Measurements from ENCODE around the gene EPS8.

The EPS8 gene

DNA sequence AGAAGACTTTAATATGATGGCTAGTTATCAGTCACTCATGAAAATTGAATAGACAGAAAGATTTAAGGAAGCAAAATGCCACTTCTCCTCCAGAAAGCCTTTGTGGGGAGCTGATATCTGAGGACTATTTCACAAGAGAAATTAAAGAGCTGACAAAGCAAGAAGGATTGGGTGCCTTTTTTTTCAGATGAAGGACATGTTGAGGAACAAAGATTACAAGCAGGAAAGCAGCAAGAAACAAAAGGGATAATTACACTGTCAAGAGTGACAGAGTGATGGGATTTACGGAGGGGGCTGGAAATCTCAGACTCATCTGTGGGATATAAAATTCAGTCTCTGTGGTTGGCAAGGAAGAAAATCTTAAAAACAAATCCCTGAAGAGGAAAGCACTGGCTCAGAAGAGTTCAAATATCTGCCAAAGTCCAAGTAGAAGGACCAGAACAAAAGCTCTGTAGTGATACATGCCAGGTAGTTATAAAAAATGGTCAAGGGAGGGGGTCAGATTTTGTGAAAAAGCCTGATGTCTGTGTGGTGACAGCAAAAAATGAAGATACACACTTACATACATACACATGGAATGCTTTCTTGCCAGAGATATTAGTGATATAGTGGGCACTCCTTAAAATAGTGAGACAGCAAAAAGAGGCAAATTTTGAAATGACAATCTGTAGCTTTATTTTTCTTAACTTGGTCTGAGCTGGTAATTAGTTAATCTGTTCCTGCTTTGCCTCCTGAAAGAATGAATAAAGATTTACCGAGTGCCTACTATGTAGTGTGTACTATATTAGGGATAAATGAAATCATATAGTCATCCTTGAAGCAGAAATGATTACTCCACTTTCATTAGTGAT is 62.9 kb downstream of the EPS8 start:
- no peak overlapping the region for H3K4me2 ChIP-seq (ENCODE audit: low read length)

DNA sequence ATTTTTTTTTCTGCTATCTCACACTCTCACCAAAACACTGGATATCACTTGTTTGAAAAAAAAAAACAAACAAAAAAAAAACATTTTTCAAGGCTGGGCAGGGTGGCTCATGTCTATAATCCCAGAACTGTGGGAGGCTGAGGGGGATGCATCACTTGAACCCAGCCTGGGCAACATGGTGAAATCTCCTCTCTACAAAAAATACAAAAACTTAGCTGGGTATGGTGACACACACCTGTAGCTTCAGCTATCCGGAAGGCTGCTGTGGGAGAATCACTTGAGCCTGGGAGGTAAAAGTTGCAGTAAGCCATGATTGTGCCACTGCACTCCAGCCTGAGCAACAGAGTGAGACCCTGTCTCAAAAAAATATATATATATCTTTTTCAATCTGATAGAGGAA is 66.2 kb downstream of the EPS8 start:
- H3K27ac ChIP-seq (ENCODE audit: low read depth, low read length, poor library complexity, severe bottlenecking), result no peak overlapping the region
- no peaks in the 10 kb centered on the region for H3K4me1 ChIP-seq (ENCODE audit: insufficient read depth, low read length, severe bottlenecking)
- no peaks in the 10 kb centered on the region for H3K9me3 ChIP-seq (ENCODE audit: low read length)
- H2AFZ ChIP-seq (ENCODE audit: low read length), result no peak overlapping the region
- H3K4me3 ChIP-seq (ENCODE audit: low read depth, low read length, poor library complexity, severe bottlenecking), result no peak overlapping the region
- H3K27me3 ChIP-seq (ENCODE audit: insufficient read depth, low read length), result no peaks in the 10 kb centered on the region
- H3F3A ChIP-seq (ENCODE audit: insufficient read depth, low read length), result no peaks in the 10 kb centered on the region
- H3K9me2 ChIP-seq (ENCODE audit: low read depth, low read length), result no peaks in the 10 kb centered on the region
- H3K9ac ChIP-seq (ENCODE audit: low read length), result no peak overlapping the region
- no peaks in the 10 kb centered on the region for H3K79me2 ChIP-seq (ENCODE audit: insufficient read depth, low read length)
- no peak overlapping the region for H3K4me2 ChIP-seq (ENCODE audit: low read length)
- TF ChIP-seq CTCF (IDR thresholded peaks at IDR 0.05; ENCODE audit: low read length) (no peak), EZH2 (IDR thresholded peaks at IDR 0.05; ENCODE audit: borderline replicate concordance, low read length) (no peak)
- H3K36me3 ChIP-seq (ENCODE audit: insufficient read depth, low read length), result no peaks in the 10 kb centered on the region
- no peaks in the 10 kb centered on the region for H4K20me1 ChIP-seq (ENCODE audit: insufficient read depth, low read length)

More for the DNA sequence above, 62.9 kb downstream of the EPS8 start:
- Histone ChIP-seq H4K20me1 (ENCODE audit: insufficient read depth, low read length) (no peaks in the 10 kb centered on the region), H3K9me2 (ENCODE audit: low read depth, low read length) (no peaks in the 10 kb centered on the region), H3F3A (ENCODE audit: insufficient read depth, low read length) (no peaks in the 10 kb centered on the region), H2AFZ (ENCODE audit: low read length) (no peak overlapping the region), H3K4me3 (ENCODE audit: low read depth, low read length, poor library complexity, severe bottlenecking) (no peak overlapping the region), H3K79me2 (ENCODE audit: insufficient read depth, low read length) (no peaks in the 10 kb centered on the region), H3K27me3 (ENCODE audit: insufficient read depth, low read length) (no peaks in the 10 kb centered on the region), H3K9me3 (ENCODE audit: low read length) (no peaks in the 10 kb centered on the region), H3K27ac (ENCODE audit: low read depth, low read length, poor library complexity, severe bottlenecking) (no peak overlapping the region), H3K36me3 (ENCODE audit: insufficient read depth, low read length) (no peaks in the 10 kb centered on the region), H3K4me1 (ENCODE audit: insufficient read depth, low read length, severe bottlenecking) (no peaks in the 10 kb centered on the region), H3K9ac (ENCODE audit: low read length) (no peak overlapping the region)
- TF ChIP-seq EZH2 (IDR thresholded peaks at IDR 0.05; ENCODE audit: borderline replicate concordance, low read length), result no peak

- Histone ChIP-seq H3K9ac (ENCODE audit: low read length) (no peak overlapping the region), H3K4me1 (ENCODE audit: insufficient read depth, low read length, severe bottlenecking) (no peaks in the 10 kb centered on the region), H3F3A (ENCODE audit: insufficient read depth, low read length) (no peaks in the 10 kb centered on the region), H3K9me3 (ENCODE audit: low read length) (no peaks in the 10 kb centered on the region), H3K27me3 (ENCODE audit: insufficient read depth, low read length) (no peaks in the 10 kb centered on the region), H3K4me2 (ENCODE audit: low read length) (no peak overlapping the region), H3K27ac (ENCODE audit: low read depth, low read length, poor library complexity, severe bottlenecking) (no peak overlapping the region), H3K79me2 (ENCODE audit: insufficient read depth, low read length) (no peaks in the 10 kb centered on the region), H3K4me3 (ENCODE audit: low read depth, low read length, poor library complexity, severe bottlenecking) (no peak overlapping the region), H3K36me3 (ENCODE audit: insufficient read depth, low read length) (no peaks in the 10 kb centered on the region), H4K20me1 (ENCODE audit: insufficient read depth, low read length) (no peaks in the 10 kb centered on the region), H3K9me2 (ENCODE audit: low read depth, low read length) (no peaks in the 10 kb centered on the region), H2AFZ (ENCODE audit: low read length) (no peak overlapping the region)
- no peak for TF ChIP-seq EZH2 (IDR thresholded peaks at IDR 0.05; ENCODE audit: borderline replicate concordance, low read length)
- TF ChIP-seq CTCF (IDR thresholded peaks at IDR 0.05; ENCODE audit: low read length), result no peak
Observed at GRCh38 chr12:15721316-15722115, 67.7 kb downstream of the EPS8 start.

Data from OCI-LY1 (cell line).